H1 (cell line): Measurements from ENCODE around the gene GTF2I. TPM values are rescaled to one million over a fixed set of nuclear protein-coding genes. Genes with fewer than 3 reads are reported as not detected.

Experiments
- CBX8 ChIP-seq: fragments of 300-800, 300-1000 bp; sonication (generic); IDR thresholded peaks from 2 replicates; pipeline ENCODE4 v1.7.1; 2016; ENCODE audit warnings: low read depth, low read length, borderline replicate concordance
- E2F6 ChIP-seq: IDR thresholded peaks from 2 replicates; pipeline ENCODE4 v1.6.1; 2012; ENCODE audit warnings: inconsistent platforms
- PHF8 ChIP-seq: fragments of 200-600 bp; sonication (generic); conservative IDR thresholded peaks from 2 replicates; pipeline ENCODE4 v1.7.1; 2012; ENCODE audit warnings: low read depth, mild to moderate bottlenecking, inconsistent platforms, low read length, moderate library complexity
- polyA plus RNA-seq, 7 experiments: library from polyadenylated mRNA; depleted of rRNA in 3 of 7; stranded (reverse) in 5 of 7; unstranded in 2 of 7; fragments of >200 nt in 5 of 7; fragments of 200-250 nt in 2 of 7; gene quantifications; 1 replicate in 5 of 7; 2 replicates in 1 of 7; 4 replicates in 1 of 7; pipeline versions ENCODE4 v1.2.1 to v1.2.3, GENCODE V29; 2011 to 2013; ENCODE audit warnings: missing spikeins in 2 of 7, mixed read lengths in 2 of 7
- total RNA-seq: library from RNA; stranded (reverse); fragmentation: NEBNext Ultra II Directional; extraction: Animal tissue kit (Norgen Biotek cat#: 25700); gene quantifications from 2 replicates; pipeline ENCODE4 v1.2.1, GENCODE V29; 2021

The GTF2I gene
- total and polyA plus RNA-seq, 2 of the 8 experiments (the other 6 are each of a cell fraction or from before 2014, with no cell fraction given) = 46.7 to 316 TPM

- no peak for TF ChIP-seq E2F6
- TF ChIP-seq PHF8 = no peak
- TF ChIP-seq CBX8 = no peak
These were observed 64.6 kb downstream of the GTF2I start (continued) for GRCh38 chr7:74722153-74722552.
